Skin epidermis (tissue), 12 donors: ENCODE measurements around the gene IFT57.
"Not testable (repeated sequence)": the region's sequence is repeated elsewhere in the genome, so short reads cannot be mapped to it uniquely, and the experiment has no call there.

Experiments used
- H3K27ac ChIP-seq, 21 experiments: fragments of 200-600 bp; sonication (generic) in 11 of 21; one replicate each; pipeline ENCODE4 v1.5.0; 2020; ENCODE audit warnings: mild to moderate bottlenecking in 3 of 21, inconsistent platforms in 2 of 21, moderate library complexity in 2 of 21
- H3K4me3 ChIP-seq, 7 experiments: fragments of 200-600 bp; sonication (generic) in 2 of 7; one replicate each; pipeline ENCODE4 v1.5.0; 2020; ENCODE audit warnings: inconsistent platforms in 2 of 7, mild to moderate bottlenecking in 2 of 7, moderate library complexity in 1 of 7

The IFT57 gene, protein sequence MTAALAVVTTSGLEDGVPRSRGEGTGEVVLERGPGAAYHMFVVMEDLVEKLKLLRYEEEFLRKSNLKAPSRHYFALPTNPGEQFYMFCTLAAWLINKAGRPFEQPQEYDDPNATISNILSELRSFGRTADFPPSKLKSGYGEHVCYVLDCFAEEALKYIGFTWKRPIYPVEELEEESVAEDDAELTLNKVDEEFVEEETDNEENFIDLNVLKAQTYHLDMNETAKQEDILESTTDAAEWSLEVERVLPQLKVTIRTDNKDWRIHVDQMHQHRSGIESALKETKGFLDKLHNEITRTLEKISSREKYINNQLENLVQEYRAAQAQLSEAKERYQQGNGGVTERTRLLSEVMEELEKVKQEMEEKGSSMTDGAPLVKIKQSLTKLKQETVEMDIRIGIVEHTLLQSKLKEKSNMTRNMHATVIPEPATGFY

DNA sequence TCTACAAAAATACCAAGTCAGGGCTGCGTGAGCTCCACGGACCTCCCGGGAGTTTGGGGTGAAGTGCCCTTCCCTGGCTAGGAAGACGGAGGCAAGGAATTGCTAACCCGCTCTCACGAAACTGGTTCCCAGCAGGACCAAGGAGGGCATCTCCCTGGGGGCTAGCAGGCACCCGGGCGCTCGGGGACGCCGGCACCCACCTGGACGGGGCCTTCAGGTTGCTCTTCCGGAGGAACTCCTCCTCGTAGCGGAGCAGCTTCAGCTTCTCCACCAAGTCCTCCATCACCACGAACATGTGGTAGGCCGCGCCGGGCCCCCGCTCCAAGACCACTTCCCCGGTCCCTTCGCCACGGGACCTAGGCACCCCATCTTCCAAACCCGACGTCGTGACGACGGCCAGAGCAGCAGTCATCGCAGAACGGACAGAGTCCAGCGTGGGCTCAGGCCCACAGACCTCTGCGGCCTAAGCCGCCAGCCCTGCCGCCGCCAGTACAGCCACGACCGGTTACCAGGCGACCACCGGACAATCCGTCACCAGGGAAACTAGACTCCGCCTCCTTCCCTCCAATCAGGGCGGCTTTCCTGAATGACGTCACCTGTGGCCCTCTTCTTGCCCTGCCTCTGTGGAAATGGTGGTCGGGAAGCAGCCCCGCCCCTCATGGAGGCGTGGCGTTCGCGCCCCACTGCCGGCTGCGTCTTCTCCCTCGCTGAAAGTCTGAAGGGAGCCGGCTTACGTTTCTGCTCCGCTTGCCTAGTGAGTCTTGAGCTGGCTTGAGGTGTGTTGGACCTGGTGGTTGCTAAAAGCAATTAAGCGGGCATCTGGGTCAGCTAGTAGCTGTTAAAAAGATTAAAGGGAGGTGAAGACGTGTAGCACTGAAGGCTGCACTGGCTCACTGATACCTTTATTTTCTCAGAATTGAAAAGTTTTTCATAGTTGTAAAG lies at the start of gene IFT57:
Gene IFT57, minus strand, starts transcription at position 514 of the 942 bp plus-strand sequence. Its CDS starts 102 bp downstream, at position 412.
- Histone ChIP-seq H3K4me3 (peak within 1 kb of the TSS; percentile 70 to 97 (median 85)), H3K27ac (peak within 1 kb of the TSS; percentile 38 to 94 (median 82))

DNA sequence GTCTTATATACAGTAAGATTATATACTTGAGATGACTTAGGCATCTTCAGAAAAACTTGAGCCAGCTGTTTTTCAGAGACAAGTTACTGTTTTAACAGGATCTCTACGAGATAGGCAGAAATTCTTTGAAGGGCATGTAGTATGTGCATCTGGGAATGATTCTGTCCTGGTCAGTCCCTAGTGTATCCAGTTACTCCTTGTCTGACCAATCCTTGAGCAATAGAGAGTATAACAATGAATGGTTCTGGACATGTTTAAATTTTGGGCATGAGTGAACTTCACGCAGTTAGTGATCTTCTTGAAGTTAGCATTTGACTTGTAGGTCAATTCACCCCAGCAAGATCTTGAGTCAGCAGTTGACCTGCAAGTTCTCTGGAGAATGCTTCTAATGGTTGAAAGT lies 49.4 kb upstream of the IFT57 start:
- Histone ChIP-seq H3K4me3 (no peak overlapping the region), H3K27ac (no peak overlapping the region)

DNA sequence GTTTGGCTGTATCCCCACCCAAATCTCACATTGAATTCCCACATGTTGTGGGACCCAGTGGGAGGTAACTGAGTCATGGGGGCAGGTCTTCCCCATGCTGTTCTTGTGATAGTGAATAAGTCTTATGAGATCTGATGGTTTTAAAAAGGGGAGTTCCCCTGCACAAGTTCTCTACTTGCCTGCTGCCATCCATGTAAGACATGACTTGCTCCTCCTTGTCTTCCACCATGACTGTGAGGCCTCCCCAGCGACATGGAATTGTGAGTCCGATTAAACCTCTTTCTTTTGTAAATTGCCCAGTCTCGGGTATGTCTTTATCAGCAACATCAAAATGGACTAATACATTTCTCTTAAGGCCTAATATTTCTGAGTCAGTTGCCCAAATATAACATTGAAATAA lies 46.0 kb upstream of the IFT57 start:
- H3K27ac ChIP-seq, H3K4me3 ChIP-seq: not testable (repeated sequence)

DNA sequence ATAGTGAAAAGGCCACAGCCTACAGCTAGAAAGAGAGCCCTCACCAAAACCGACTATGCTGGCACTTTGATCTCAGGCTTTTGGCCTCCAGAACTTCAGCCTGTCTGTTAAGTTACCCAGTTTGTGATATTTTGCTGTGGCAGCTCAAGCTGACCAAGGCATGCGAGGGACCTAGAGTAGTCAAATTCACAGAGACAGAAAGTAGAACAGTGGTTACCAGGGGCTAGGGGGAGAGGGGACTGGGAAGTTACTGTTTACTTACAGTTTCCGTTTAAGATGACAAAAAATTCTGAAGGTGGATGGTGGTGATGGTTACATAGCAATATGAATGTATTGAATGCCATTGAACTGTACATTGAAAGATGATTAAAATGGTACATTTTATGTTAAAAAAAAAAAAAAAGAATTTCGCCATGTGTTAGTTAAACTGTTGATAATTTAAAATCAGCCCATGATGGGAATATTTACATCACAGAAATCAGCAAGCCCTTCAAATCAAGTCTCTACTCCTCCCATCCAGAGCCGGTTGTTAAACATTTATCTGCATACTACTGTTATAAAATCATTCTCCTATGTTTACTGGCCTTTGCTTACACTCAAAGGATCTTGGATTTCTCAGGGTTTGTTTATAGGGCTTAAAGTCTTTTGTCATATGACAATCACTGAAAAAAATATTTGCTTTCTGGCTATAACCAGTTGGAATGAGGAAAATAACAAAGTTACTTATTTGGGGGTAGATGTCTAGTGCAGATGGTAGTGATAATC lies 42.5 kb upstream of the IFT57 start:
- not testable (repeated sequence) for H3K27ac ChIP-seq, H3K4me3 ChIP-seq

DNA sequence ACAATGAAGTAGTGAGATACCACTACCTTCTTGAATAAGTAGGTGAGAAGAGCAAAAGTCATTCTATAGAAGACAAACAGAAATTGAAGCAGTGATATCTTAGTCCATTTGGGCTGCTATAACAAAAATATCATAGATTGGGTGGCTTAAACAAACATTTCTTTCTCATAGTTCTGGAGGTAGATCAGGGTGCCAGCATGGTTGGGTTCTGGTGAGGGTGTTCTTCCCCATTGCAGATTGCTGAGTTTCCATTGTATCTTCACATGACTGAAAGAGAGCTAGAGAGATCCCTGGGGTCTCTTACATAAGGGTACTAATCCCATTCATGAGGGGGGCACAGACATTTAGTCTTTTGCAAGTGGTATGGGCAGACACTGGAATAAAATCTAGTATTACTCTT lies 32.9 kb upstream of the IFT57 start:
- no peak overlapping the region for H3K4me3 ChIP-seq
- H3K27ac ChIP-seq = no peak overlapping the region

DNA sequence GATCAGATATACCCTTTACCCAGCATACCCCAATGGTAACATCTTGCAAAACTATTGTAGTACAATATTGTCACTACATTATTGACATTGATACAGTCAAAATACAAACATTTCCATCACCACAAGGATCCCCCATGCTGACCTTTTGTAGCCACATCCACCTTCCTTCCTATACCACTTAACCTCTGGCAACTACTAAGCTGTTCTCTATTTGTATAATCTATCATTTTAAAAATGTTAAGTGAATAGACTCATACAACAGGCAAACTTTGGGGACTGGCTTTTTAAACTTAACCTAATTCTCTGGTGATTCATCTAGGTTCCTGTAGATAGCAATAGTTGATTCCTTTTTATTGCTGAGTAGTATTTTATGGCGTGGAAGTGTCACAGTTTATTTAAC lies 29.6 kb upstream of the IFT57 start:
- Histone ChIP-seq H3K27ac (no peak overlapping the region), H3K4me3 (no peak overlapping the region)

DNA sequence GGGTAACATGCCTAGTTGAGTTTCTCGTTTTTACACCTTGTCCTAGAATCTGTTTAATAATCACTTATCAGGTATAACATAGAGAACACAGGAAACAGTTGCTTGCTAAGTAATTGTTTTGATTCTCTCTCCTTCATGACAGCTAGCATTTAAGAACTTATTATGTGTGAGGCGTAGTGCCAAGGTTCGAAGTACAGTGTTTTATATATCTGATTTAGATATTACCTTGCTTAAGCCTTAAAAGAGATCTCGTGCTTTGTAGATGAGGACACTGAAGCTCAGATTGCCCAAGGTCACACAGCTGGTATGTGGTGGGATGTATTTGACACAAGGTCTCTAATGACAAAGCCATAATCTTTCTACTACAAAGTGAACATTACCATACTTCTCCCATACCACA lies 29.0 kb upstream of the IFT57 start:
- H3K4me3 ChIP-seq = no peak overlapping the region
- H3K27ac ChIP-seq = no peak overlapping the region

DNA sequence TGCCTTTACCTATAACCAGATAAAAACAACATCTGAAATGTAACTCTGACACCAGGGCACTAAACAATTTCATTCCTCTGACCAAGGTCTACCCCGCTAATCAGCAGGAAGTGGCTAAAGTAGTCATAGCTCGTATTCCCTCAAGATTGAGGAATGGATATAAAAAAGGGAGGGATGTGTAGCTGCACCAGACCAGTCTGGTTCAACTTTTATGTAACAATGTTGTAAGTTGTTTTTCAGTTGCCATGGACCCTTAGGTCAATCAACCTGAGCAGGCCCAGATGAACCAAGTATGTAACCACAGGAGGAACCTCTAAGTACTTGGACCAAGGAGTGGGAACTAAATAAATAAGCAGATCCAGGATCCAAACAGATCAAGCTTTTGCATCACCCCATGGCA lies 28.4 kb upstream of the IFT57 start:
- no peak overlapping the region for H3K27ac ChIP-seq
- no peak overlapping the region for H3K4me3 ChIP-seq

DNA sequence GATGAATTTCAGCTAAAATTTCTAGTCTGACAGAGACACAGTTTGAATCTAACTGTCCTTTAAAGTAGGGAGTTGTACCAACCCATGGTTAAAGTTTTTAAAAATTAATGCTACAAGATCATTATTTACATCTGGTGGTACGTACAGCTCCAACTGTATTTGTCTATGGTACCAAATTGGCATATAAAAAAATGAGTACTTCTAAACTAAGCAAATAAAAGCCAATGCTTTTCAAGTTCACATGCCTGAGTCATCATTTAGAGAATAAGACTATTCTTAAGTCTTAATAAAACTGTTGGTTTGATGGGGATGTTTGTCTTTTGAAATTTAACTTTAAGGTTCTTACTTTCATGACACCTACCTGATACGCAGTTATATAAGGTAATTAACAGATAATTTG lies 21.0 kb upstream of the IFT57 start:
- H3K27ac ChIP-seq = no peak overlapping the region
- H3K4me3 ChIP-seq = no peak overlapping the region

DNA sequence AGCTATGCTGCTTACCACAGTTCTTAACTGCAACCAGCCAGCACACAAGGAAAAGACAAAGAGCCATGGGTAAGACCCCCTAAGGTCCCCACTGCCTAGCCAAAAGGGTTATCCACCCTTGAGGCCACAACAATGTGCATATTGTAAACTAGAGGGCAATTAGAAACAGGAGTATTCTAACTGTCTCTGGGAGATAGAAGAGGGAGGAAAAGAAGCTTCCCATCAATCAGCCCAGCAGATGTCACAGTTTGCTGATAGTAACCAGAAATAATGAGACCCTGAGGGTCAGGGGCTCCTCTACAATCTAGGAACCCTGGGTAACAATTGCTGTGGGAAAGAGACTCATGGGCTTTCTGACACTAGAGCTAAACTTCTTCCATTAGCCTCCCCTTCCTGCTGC lies 20.6 kb upstream of the IFT57 start:
- H3K27ac ChIP-seq = no peak overlapping the region

DNA sequence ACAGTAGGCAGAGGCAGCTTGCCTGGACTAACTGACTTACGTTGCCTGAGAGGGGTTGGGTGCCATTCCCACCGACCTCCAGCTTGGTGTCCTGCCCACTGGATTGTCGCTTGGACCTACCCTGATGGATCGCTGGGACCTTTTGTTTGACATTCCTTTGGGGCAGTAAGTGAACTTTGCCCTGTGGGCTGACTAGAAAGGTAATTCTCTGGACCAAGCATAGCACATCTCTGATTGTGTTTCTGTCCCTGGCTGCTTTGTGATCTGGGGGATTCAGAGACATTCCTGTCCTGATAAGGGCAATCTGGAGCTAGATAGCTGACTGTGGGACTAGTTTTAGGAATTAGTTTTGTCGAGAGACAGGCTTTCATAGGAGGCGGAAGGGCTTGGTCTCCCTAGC lies 19.5 kb upstream of the IFT57 start:
- Histone ChIP-seq H3K4me3 (no peak overlapping the region), H3K27ac (no peak overlapping the region)

More for the DNA sequence above, 20.6 kb upstream of the IFT57 start:
- no peak overlapping the region for H3K4me3 ChIP-seq

DNA sequence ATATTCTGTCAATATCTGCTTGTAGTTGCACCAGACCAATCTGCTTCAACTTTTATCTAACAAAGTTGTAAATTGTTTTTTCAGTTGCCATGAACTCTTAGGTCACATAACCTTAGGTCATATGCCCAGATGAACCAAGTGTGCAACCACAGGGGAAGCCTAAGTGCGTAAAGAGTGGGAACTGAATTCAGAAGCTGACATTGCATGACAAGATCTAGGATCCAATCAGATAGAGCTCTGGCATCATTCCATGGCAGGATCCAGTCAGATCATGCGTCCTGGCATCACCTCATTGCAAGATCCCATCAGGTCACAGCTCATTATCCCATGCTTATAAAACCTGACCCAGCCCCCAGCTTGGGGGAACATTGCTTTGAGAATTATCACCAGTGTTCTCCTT lies 18.9 kb upstream of the IFT57 start:
- Histone ChIP-seq H3K27ac (no peak overlapping the region), H3K4me3 (no peak overlapping the region)

DNA sequence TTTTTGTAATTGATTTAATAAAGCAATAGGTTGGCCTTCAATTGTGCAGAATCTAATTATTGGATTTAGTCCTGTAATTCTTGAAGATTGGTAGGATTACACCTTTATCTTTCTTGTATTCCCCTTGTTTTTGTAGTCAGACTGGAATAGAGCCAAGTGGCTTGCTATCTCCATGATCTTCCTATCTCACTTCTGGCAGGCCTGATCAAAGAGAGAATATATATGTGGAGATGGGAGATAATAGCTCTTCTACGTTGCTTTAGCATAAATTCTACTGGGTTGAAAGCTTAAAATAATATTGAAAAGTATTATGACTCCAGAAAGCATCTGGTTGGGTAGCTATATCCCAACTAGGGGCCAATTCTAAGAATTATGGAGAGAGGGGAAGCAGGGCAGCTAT lies 16.9 kb upstream of the IFT57 start:
- no peak overlapping the region for H3K27ac ChIP-seq

DNA sequence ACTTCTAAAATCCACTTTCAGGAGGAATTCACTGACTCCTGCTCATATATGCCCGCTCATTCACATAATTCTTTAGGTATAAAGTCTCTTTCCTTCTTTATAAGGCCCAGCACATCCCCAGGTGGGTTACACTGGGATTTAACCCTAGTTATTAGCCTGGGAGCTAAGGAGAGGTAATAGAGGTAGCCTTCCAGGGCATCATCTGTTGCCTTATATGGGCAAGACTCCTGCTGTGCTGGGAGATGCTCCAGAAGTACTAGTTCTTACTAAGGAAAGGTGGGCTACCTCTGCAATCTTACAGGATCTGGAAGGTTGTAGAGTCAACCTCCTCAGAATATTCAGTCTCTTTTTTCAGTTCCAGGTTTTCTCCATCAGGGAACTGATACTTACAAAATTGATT lies 13.1 kb upstream of the IFT57 start:
- no peak overlapping the region for H3K4me3 ChIP-seq
- H3K27ac ChIP-seq = no peak overlapping the region

More for the DNA sequence above, 16.9 kb upstream of the IFT57 start:
- no peak overlapping the region for H3K4me3 ChIP-seq

DNA sequence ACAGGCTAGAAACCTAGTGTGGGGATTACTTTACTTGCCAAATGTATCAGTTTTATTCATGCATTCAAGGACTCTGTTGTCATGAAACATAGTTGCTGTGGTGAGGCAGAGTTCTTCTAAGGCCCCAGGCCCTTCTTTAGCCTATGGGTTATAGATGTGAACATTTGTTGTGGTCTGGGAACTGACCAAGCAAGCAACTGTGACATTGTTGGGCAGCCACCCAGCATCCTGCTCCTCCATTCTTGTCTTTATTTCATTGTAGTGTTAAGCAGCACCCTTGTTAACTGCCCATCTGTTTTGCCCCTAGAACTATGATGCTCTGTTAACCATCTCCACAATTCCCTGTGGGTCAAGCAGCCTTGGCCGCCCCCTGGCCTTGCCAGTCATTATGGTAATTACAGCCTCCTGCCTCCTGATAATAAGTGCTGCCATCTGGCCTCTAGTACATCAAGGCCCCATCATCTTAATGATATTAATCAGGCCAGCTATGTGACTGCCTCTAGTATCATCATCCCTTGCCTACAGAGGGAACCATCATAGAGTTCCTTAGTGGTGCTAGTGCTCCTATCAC lies 12.2 kb upstream of the IFT57 start:
- Histone ChIP-seq H3K4me3 (no peak overlapping the region), H3K27ac (no peak overlapping the region)

DNA sequence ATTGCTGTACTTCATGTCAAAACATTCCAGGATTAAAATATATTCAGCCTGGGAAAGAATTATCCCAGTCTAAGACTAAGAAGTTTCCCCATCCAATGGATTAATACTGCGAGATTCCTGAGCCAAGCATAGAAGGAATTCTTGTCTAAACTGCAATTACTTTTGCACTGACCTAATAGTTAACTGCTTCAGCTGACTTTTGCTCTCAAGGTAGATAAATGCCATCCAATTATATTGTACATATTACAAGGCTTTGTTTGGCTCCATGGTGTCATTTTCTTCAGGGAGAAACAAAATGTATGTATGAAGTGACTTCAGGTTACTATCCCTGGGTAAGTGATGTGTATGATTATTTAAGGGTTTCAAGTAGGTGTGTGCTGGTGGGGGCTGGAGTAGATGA lies 6.1 kb upstream of the IFT57 start:
- Histone ChIP-seq H3K27ac (no peak overlapping the region), H3K4me3 (no peak overlapping the region)

DNA sequence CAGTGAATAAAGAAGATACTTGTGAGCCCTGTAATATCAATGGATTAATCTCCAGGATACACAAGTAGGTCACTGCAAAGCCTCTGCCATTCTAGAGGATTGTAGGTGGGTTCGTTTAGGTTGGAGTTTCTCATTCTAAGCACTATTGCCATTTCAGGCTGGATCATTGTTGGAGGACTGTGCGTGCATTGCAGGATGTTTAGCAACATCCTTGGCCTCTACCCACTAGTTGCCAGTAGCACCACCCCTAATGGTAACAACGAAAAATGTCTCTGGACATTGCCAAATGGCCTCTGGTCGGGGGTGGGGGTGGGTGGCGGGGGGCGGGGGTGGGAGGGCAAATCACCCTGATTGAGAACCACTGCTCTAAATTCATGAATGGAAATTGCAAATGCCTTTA lies 4.9 kb upstream of the IFT57 start:
- H3K4me3 ChIP-seq = no peak overlapping the region
- no peak overlapping the region for H3K27ac ChIP-seq

DNA sequence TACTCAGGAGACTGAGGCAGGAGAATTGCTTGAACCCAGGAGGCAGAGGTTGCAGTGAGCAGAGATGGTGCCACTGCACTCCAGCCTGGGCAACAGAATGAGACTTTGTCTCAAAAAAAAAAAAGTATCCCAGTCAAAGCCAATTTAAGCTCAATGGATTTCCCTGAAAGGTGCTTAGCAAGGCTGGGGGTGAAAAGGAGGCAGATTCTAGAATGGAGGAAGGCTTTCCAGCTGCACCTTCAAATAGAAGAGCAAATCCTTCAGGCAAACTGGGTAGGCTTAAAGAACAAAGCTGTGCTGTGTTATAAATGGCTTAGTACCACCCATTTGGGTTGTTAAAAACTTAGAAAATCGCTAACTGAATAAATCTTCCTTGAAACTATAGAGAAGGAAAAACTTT lies 3.0 kb upstream of the IFT57 start:
- Histone ChIP-seq H3K27ac (no peak overlapping the region), H3K4me3 (no peak overlapping the region)

DNA sequence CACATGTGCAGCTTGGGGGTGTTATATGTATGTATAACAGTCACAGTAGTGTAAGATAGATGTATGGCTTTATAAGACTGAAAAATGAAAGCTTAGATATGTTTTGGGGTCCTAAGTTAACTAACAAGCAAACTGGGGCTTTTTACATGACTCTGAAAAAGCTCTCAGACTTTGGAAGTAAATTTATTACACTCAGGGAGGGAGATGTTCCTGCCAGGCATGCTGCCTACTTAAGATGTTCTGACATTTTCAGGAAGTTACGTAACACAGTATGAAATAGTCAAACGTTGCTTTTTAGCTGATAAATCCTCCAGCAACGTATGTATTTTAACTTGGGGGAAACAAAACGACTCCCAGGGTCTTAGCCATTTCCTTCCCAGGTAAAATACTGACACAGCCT lies 1.7 kb upstream of the IFT57 start:
- H3K27ac ChIP-seq = peak overlapping the region in 16 of 21 experiments; percentile 10 to 94 (median 83)

More for the DNA sequence above, 1.7 kb upstream of the IFT57 start:
- H3K4me3 ChIP-seq = no peak overlapping the region
